CD14-positive monocyte (primary cell): Measurements from ENCODE around the gene SLC9A8. TPM values are rescaled to one million over a fixed set of nuclear protein-coding genes. Genes with fewer than 3 reads are reported as not detected.

Experiments used
- DNase-seq, 3 donors: peaks; one replicate each; pipeline ENCODE4 v3.0.0-alpha.2; 2011 to 2022
- H2AFZ ChIP-seq: 2 replicates; pipeline ENCODE4 v1.6.0; 2012; ENCODE audit warnings: mild to moderate bottlenecking, low read depth, low read length, inconsistent platforms; ENCODE audit not compliant: insufficient read depth, poor library complexity, severe bottlenecking
- H3K27ac ChIP-seq, 2 donors: 1 replicate in 1 of 2; 2 replicates in 1 of 2; pipeline ENCODE4 v1.5.1; 2012 to 2013; ENCODE audit warnings: low read length in 2 of 2, control low read depth in 1 of 2, inconsistent platforms in 1 of 2, low read depth in 1 of 2, mild to moderate bottlenecking in 1 of 2
- H3K27me3 ChIP-seq, 2 donors: one replicate each; pipeline versions ENCODE4 v1.6.0 to v1.6.1; 2011 to 2013; ENCODE audit warnings: low read length in 2 of 2; ENCODE audit not compliant: control insufficient read depth in 2 of 2, insufficient read depth in 2 of 2
- H3K36me3 ChIP-seq, 2 donors: replicated peaks in 1 of 2; 1 replicate in 1 of 2; 2 replicates in 1 of 2; pipeline versions ENCODE4 v1.5.1 to v1.6.1; 2012 to 2013; ENCODE audit warnings: low read length in 2 of 2, control low read depth in 1 of 2, inconsistent platforms in 1 of 2, mild to moderate bottlenecking in 1 of 2; ENCODE audit not compliant: insufficient read depth in 2 of 2, control insufficient read depth in 1 of 2
- H3K4me1 ChIP-seq, 2 donors: 1 replicate in 1 of 2; 2 replicates in 1 of 2; pipeline versions ENCODE4 v1.5.1 to v1.6.1; 2012 to 2013; ENCODE audit warnings: low read length in 2 of 2, control low read depth in 1 of 2, inconsistent platforms in 1 of 2, mild to moderate bottlenecking in 1 of 2, moderate library complexity in 1 of 2; ENCODE audit not compliant: insufficient read depth in 2 of 2, control insufficient read depth in 1 of 2
- H3K4me2 ChIP-seq: replicated peaks from 2 replicates; pipeline ENCODE3; 2012; ENCODE audit warnings: low read length, moderate library complexity, mild to moderate bottlenecking; ENCODE audit not compliant: poor library complexity, severe bottlenecking; ENCODE audit errors: extremely low read depth
- H3K4me3 ChIP-seq, 3 experiments: fragments of 200-600 bp in 1 of 3; sonication (generic) in 1 of 3; replicated peaks in 1 of 3; 1 replicate in 2 of 3; 2 replicates in 1 of 3; pipeline ENCODE4 v1.5.1; 2011 to 2013; ENCODE audit warnings: low read length in 3 of 3, mild to moderate bottlenecking in 3 of 3, control low read depth in 2 of 3, low read depth in 2 of 3, inconsistent platforms in 1 of 3, moderate library complexity in 1 of 3
- H3K79me2 ChIP-seq: 2 replicates; pipeline ENCODE4 v1.6.0; 2012; ENCODE audit warnings: mild to moderate bottlenecking, control low read depth, inconsistent platforms, low read length, moderate library complexity; ENCODE audit not compliant: insufficient read depth
- H3K9ac ChIP-seq: 2 replicates; pipeline ENCODE4 v1.6.0; 2017; ENCODE audit warnings: low read length, mild to moderate bottlenecking; ENCODE audit not compliant: insufficient read depth, poor library complexity, severe bottlenecking
- H3K9me3 ChIP-seq, 2 donors: replicated peaks in 1 of 2; 1 replicate in 1 of 2; 2 replicates in 1 of 2; pipeline versions ENCODE4 v1.5.1 to v1.6.1; 2012 to 2013; ENCODE audit warnings: low read length in 2 of 2, control low read depth in 1 of 2; ENCODE audit not compliant: control insufficient read depth in 1 of 2, insufficient read depth in 1 of 2
- H4K20me1 ChIP-seq: 2 replicates; pipeline ENCODE4 v1.6.0; 2012; ENCODE audit warnings: mild to moderate bottlenecking, low read length, control low read depth, moderate library complexity; ENCODE audit not compliant: insufficient read depth
- H3K27ac Mint-ChIP-seq, 7 donors: one replicate each; pipeline ENCODE4 v1.8.0; 2020; ENCODE audit warnings: mild to moderate bottlenecking in 7 of 7, mixed read lengths in 7 of 7, moderate library complexity in 6 of 7, inconsistent platforms in 2 of 7
- H3K27me3 Mint-ChIP-seq, 3 donors: one replicate each; pipeline ENCODE4 v1.8.0; 2021 to 2022; ENCODE audit warnings: low read depth in 3 of 3, mild to moderate bottlenecking in 3 of 3, mixed read lengths in 3 of 3, moderate library complexity in 3 of 3, inconsistent platforms in 1 of 3
- H3K36me3 Mint-ChIP-seq, 2 donors: one replicate each; pipeline ENCODE4 v1.8.0; 2020; ENCODE audit warnings: mixed read lengths in 2 of 2, inconsistent platforms in 1 of 2, mild to moderate bottlenecking in 1 of 2
- H3K4me1 Mint-ChIP-seq: one replicate; pipeline ENCODE4 v1.8.0; 2020; ENCODE audit warnings: mild to moderate bottlenecking, mixed read lengths
- H3K4me3 Mint-ChIP-seq, 2 donors: one replicate each; pipeline ENCODE4 v1.8.0; 2020; ENCODE audit warnings: mild to moderate bottlenecking in 2 of 2, mixed read lengths in 2 of 2, moderate library complexity in 1 of 2
- H3K9me3 Mint-ChIP-seq, 7 donors: one replicate each; pipeline ENCODE4 v1.8.0; 2020 to 2022; ENCODE audit warnings: mixed read lengths in 7 of 7, mild to moderate bottlenecking in 6 of 7, moderate library complexity in 6 of 7, inconsistent platforms in 2 of 7
- CTCF ChIP-seq: fragments of 200-600 bp; IDR thresholded peaks from one replicate; pipeline ENCODE4 v1.8.0; 2022; ENCODE audit warnings: antibody characterized with exemption, mild to moderate bottlenecking
- WGBS: methylation state at CpG from one replicate; pipeline ENCODE4 v1.1.5; 2013; ENCODE audit warnings: missing lambda C conversion rate; ENCODE audit not compliant: insufficient coverage; 5-methylcytosine and 5-hydroxymethylcytosine counted together
- intact Hi-C, 2 donors: fragments of 100-400 bp; cut with micrococcal nuclease; formaldehyde crosslinking; loops; one replicate each; pipeline versions ENCODE4 v1.15.0 to v1.15.1; 2023
- polyA plus RNA-seq, 3 donors: library from polyadenylated mRNA; depleted of rRNA in 1 of 3; unstranded in 2 of 3; stranded (reverse) in 1 of 3; fragments of 300-500 nt in 2 of 3; fragments of >200 nt in 1 of 3; fragmentation: Illumina TruSeq in 2 of 3; gene quantifications; 1 replicate in 2 of 3; 2 replicates in 1 of 3; pipeline ENCODE4 v1.2.3, GENCODE V29; 2012 to 2021

SLC9A8 gene
- polyA plus RNA-seq, 3 donors = 3.0 to 14.6 (median 3.3) TPM

GRCh38 chr20:49914310-49915117, 101.9 kb downstream of the SLC9A8 start:
- Mint-ChIP-seq H3K36me3 (peaks cover 13 to 27% of the 10 kb centered on the region in 2 donors), H3K4me3 (peak overlapping the region; percentile 89 to 96), H3K27ac (peak overlapping the region; percentile 93 to 100 (median 100)), H3K4me1 (peaks cover 36% of the 10 kb centered on the region), H3K27me3 (peaks cover 0 to 1% (median 0%) of the 10 kb centered on the region in 3 donors), H3K9me3 (peaks cover 0 to 2% (median 0%) of the 10 kb centered on the region in 7 donors)
- peak in 1 of 3 donors; percentile 59 for DNase-seq
- Histone ChIP-seq H3K36me3 (peaks cover 18 to 34% of the 10 kb centered on the region in 2 donors), H4K20me1 (peaks cover 43% of the 10 kb centered on the region), H2AFZ (peak overlapping the region; percentile 80), H3K9ac (peak overlapping the region; percentile 92), H3K79me2 (peaks cover 59% of the 10 kb centered on the region), H3K4me2 (peak overlapping the region; percentile 90), H3K4me3 (peak overlapping the region; percentile 73 to 96 (median 85)), H3K4me1 (peaks cover 34 to 35% of the 10 kb centered on the region in 2 donors), H3K9me3 (no peaks in the 10 kb centered on the region), H3K27me3 (no peaks in the 10 kb centered on the region), H3K27ac (peak overlapping the region; percentile 96 to 98)
- intact Hi-C loops = loop anchor here in 1 of 2 donors (2.0 kb wide), 1 partner anchor 22 kb away; the partner anchor contains the start of gene RNF114
- 8% methylated on average over 19 of the region's 19 CpGs for WGBS
- no peak for TF ChIP-seq CTCF

GRCh38 chr20:49915118-49915379, 102.4 kb downstream of the SLC9A8 start:
- Histone ChIP-seq H3K4me3 (peak overlapping the region; percentile 73 to 96 (median 85)), H3K9me3 (no peaks in the 10 kb centered on the region), H3K9ac (peak overlapping the region; percentile 92), H3K27me3 (no peaks in the 10 kb centered on the region), H4K20me1 (peaks cover 38% of the 10 kb centered on the region), H3K4me2 (peak overlapping the region; percentile 90), H2AFZ (peak overlapping the region; percentile 80), H3K36me3 (peaks cover 13 to 29% of the 10 kb centered on the region in 2 donors), H3K79me2 (peaks cover 53% of the 10 kb centered on the region), H3K4me1 (peaks cover 34 to 35% of the 10 kb centered on the region in 2 donors), H3K27ac (peak overlapping the region; percentile 96 to 98)
- Mint-ChIP-seq H3K9me3 (peaks cover 0 to 2% (median 0%) of the 10 kb centered on the region in 7 donors), H3K27ac (peak overlapping the region; percentile 100), H3K27me3 (peaks cover 0 to 1% (median 0%) of the 10 kb centered on the region in 3 donors), H3K4me3 (peak overlapping the region; percentile 89 to 96), H3K36me3 (peaks cover 8 to 21% of the 10 kb centered on the region in 2 donors), H3K4me1 (peaks cover 36% of the 10 kb centered on the region)
- no peak for DNase-seq
- WGBS = under 1% methylated on average over 23 of the region's 23 CpGs
- no peak for TF ChIP-seq CTCF
- intact Hi-C loops = loop anchor here in 1 of 2 donors (2.0 kb wide), 1 partner anchor 22 kb away; the partner anchor contains the start of gene RNF114
